ENCODE measurements around the gene PDLIM5. TPM values are rescaled to one million over a fixed set of nuclear protein-coding genes. Genes with fewer than 3 reads are reported as not detected.

PDLIM5 gene
- total RNA-seq, 1 donor from 2014 or later, result 83.5 TPM

DNA sequence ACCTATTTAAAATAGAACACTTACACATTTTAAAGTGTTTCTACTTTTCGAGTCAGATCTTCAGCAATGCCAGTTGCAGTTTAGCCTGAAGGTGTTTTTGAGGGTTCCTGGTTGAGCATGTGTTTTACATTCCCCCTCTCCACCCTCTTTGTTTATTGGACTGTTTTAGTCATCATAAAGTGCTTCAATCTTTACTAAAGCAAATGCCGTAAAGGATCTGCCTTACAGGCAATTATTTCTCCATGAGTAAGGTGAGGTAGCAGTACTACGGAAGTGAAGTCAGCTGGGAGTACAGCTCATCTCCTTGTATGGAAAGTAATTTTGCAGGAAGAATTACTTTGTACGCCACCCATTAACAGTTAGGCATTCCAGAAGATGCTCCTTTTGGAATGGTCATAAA is 36.9 kb downstream of the PDLIM5 start:
- H3K9me3 Mint-ChIP-seq (ENCODE audit: unreplicated experiment), result no peaks in the 10 kb centered on the region
- no peak overlapping the region for H3K27ac Mint-ChIP-seq (ENCODE audit: unreplicated experiment)
- no peak for DNase-seq (ENCODE audit: low spot score)
- H3K36me3 Mint-ChIP-seq (ENCODE audit: low read depth, unreplicated experiment), result no peaks in the 10 kb centered on the region
- TF ChIP-seq, protein P1, sequence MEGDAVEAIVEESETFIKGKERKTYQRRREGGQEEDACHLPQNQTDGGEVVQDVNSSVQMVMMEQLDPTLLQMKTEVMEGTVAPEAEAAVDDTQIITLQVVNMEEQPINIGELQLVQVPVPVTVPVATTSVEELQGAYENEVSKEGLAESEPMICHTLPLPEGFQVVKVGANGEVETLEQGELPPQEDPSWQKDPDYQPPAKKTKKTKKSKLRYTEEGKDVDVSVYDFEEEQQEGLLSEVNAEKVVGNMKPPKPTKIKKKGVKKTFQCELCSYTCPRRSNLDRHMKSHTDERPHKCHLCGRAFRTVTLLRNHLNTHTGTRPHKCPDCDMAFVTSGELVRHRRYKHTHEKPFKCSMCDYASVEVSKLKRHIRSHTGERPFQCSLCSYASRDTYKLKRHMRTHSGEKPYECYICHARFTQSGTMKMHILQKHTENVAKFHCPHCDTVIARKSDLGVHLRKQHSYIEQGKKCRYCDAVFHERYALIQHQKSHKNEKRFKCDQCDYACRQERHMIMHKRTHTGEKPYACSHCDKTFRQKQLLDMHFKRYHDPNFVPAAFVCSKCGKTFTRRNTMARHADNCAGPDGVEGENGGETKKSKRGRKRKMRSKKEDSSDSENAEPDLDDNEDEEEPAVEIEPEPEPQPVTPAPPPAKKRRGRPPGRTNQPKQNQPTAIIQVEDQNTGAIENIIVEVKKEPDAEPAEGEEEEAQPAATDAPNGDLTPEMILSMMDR (IDR thresholded peaks at IDR 0.05; ENCODE audit: unreplicated experiment), result no peak
- no peaks in the 10 kb centered on the region for H3K4me1 Mint-ChIP-seq (ENCODE audit: unreplicated experiment)
- H3K27me3 Mint-ChIP-seq (ENCODE audit: unreplicated experiment), result no peaks in the 10 kb centered on the region
- no peak overlapping the region for H3K4me3 Mint-ChIP-seq (ENCODE audit: unreplicated experiment)

DNA sequence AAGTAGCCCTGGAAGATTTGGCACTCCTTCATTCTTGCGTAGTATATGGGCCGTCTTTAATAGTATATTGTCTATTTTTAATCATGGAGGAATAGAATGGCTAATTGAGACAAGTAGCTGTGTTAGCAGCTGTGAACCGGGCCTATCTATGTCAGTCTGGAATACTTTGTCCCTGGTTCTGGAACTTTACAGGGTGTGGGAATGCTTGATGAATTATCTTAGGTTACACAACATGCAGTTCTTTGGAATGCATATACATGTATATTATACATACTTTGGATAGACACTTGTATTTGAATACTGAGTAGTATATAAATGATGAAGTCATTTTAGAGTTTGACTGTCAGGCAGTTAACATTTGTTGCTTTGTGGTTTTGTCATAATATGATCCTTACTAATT is 37.4 kb downstream of the PDLIM5 start:
- H3K9me3 Mint-ChIP-seq (ENCODE audit: unreplicated experiment), result no peaks in the 10 kb centered on the region
- no peaks in the 10 kb centered on the region for H3K36me3 Mint-ChIP-seq (ENCODE audit: low read depth, unreplicated experiment)
- no peaks in the 10 kb centered on the region for H3K4me1 Mint-ChIP-seq (ENCODE audit: unreplicated experiment)
- no peaks in the 10 kb centered on the region for H3K27me3 Mint-ChIP-seq (ENCODE audit: unreplicated experiment)
- no peak overlapping the region for H3K4me3 Mint-ChIP-seq (ENCODE audit: unreplicated experiment)
- DNase-seq (ENCODE audit: low spot score), result no peak
- H3K27ac Mint-ChIP-seq (ENCODE audit: unreplicated experiment), result no peak overlapping the region
- TF ChIP-seq, protein P1 (IDR thresholded peaks at IDR 0.05; ENCODE audit: unreplicated experiment), result no peak

DNA sequence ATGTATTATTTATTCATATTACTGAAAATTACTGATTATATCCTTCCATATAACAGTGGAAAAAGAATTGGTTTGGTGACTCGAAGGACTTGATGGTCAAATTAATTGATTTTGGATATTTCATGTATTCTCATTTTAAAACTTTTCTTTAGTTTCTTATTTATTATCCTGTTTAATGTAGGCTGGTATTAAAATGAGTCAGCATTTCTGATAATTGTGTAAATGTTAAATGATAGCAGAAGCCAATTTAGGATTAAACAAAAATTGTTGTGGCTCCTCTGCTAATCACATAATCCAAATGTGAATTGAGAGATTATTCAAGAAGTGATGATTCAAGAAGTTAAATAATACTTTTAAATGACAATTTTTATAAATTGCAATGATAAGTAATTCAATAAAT is 38.7 kb downstream of the PDLIM5 start:
- no peaks in the 10 kb centered on the region for H3K27me3 Mint-ChIP-seq (ENCODE audit: unreplicated experiment)
- no peak for DNase-seq (ENCODE audit: low spot score)
- TF ChIP-seq, protein P1 (IDR thresholded peaks at IDR 0.05; ENCODE audit: unreplicated experiment), result no peak
- H3K9me3 Mint-ChIP-seq (ENCODE audit: unreplicated experiment), result no peaks in the 10 kb centered on the region
- H3K27ac Mint-ChIP-seq (ENCODE audit: unreplicated experiment), result no peak overlapping the region
- H3K36me3 Mint-ChIP-seq (ENCODE audit: low read depth, unreplicated experiment), result no peaks in the 10 kb centered on the region
- no peak overlapping the region for H3K4me3 Mint-ChIP-seq (ENCODE audit: unreplicated experiment)
- no peaks in the 10 kb centered on the region for H3K4me1 Mint-ChIP-seq (ENCODE audit: unreplicated experiment)

DNA sequence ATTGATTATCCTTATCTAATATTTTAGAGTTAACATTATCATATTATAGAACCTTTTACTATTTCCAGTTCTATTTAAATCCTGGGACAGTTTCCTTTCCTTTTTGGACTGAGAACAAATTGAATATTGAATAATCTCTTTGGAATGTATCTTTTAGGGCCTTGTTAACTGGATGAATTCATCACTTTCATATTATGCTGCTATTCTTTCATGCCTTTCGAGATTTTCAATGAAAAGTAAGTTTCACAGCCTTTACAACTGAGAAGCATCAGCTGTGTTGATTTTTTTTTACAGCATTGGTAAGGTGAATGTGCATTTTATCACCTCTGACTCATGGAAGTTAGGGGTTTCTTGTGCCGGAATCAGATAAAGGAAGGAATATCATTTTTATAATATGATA is 39.6 kb downstream of the PDLIM5 start:
- Mint-ChIP-seq H3K4me1 (ENCODE audit: unreplicated experiment) (no peaks in the 10 kb centered on the region), H3K9me3 (ENCODE audit: unreplicated experiment) (no peaks in the 10 kb centered on the region), H3K27me3 (ENCODE audit: unreplicated experiment) (no peaks in the 10 kb centered on the region), H3K36me3 (ENCODE audit: low read depth, unreplicated experiment) (no peaks in the 10 kb centered on the region), H3K4me3 (ENCODE audit: unreplicated experiment) (no peak overlapping the region), H3K27ac (ENCODE audit: unreplicated experiment) (no peak overlapping the region)
- TF ChIP-seq, protein P1 (IDR thresholded peaks at IDR 0.05; ENCODE audit: unreplicated experiment), result no peak
- no peak for DNase-seq (ENCODE audit: low spot score)

DNA sequence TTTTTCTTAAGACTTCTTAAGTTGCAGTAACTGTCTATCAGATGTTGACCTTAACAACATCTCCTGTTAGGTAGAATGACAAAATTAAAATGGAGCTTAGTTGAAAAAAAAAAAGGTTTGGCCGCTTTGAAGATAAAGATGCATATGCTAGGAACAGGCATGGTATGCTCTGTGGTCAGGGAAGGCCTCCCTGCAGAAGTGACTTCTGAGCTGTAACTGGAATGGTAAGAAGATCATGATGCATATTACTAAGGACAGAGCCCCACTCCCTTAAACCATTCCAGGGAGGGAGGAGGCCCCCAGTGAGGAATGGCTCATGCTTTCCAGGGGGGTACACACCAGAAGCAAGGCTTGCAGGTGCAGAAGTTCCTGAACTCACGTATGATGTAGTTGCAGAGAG is 43.7 kb downstream of the PDLIM5 start:
- Mint-ChIP-seq H3K27ac (ENCODE audit: unreplicated experiment) (no peak overlapping the region), H3K9me3 (ENCODE audit: unreplicated experiment) (no peaks in the 10 kb centered on the region), H3K4me3 (ENCODE audit: unreplicated experiment) (no peak overlapping the region), H3K4me1 (ENCODE audit: unreplicated experiment) (no peaks in the 10 kb centered on the region), H3K36me3 (ENCODE audit: low read depth, unreplicated experiment) (no peaks in the 10 kb centered on the region), H3K27me3 (ENCODE audit: unreplicated experiment) (no peaks in the 10 kb centered on the region)
- no peak for DNase-seq (ENCODE audit: low spot score)
- TF ChIP-seq, protein P1 (IDR thresholded peaks at IDR 0.05; ENCODE audit: unreplicated experiment), result no peak
